ENCODE results near the gene HINFP.
"Not testable (repeated sequence)": the region's sequence is repeated elsewhere in the genome, so short reads cannot be mapped to it uniquely, and the experiment has no call there.

HINFP gene

DNA sequence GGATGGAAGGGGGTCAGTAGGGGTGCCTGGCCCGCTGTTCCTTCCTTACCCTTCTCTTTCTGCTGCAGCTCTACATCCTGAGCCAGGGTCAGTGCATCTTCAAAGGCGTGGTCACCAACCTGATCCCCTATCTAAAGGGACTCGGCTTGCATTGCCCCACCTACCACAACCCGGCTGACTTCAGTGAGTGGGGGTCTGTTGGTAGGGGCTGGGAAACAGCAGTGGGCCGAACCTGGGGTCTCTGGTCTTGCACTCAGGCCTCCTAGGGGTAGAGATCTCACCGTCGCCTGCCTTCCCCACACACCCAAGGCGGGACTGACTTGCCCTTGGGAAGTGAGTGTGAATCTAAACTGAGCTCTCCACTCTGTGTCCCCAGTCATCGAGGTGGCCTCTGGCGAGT, 35.1 kb downstream of the HINFP start:
- no peak for DNase-seq

DNA sequence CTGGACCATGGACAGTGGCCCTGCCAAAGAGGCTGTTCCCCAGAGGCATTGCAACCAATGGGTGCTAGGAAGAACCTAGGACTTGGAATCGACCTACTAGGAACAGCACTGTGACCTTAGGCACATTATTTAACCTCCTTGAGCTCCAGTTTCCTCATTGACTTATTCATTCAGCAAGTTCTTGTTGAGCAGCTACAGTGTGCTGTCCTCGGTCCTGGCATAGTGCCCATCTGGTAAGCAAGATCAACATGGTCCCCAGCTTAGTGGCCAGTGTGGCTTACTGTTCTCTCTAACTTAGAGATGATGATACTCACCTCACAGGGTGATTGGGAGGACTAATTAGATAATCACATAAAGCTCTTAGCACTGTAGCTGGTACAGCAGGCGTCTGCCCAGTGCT, 35.7 kb downstream of the HINFP start:
- DNase-seq, result no peak

- no peak for DNase-seq
Measured at GRCh38 chr11:119158467-119158866, 37.1 kb downstream of the HINFP start.

DNA sequence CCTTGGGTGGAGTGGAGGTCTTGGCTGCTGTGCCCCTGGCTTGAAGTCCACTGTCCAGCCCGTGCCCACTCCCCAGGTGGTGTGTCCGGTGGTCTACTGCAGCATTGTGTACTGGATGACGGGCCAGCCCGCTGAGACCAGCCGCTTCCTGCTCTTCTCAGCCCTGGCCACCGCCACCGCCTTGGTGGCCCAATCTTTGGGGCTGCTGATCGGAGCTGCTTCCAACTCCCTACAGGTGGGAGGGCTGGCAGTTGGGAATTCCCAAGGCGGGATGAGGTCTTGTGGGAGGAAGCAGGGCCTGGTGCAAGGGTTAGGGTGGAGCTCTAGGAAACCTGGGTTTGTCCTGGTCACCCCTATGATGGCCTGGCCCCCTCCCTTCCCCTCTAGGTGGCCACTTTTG, 38.8 kb downstream of the HINFP start:
- no peak for DNase-seq

- DNase-seq, result no peak
Measured at GRCh38 chr11:119161871-119162270, 40.5 kb downstream of the HINFP start.

DNA sequence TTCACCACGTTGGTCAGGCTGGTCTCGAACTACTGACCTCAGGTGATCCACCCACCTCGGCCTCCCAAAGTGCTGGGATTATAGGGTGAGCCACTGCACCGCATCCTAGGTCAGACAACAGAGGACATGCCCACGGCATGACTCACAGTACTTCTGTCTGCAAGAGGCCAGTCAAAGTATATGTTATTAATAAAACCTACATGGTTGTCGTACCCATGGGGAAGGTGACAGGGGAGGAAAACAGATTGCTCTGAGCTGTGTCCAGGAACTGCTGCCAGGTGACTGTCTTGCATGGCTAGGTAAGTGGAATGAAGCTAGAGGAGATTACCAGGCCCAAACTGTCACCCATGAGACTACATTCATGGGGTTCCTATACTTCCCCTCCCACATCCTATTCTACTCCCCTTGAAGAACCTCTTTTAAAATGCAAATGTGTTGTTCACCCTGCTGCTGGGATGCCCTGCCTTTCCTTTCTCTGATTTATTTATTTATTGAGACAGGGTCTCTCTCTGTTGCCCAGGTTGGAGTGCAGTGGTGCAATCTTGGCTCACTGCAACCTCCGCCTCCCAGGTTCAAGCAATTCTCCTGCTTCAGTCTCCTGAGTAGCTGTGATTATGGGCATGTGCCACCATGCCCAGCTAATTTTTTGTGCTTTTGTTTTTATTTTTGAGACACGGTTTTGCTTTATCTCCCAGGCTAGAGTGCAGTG, 45.1 kb downstream of the HINFP start:
- no peak for DNase-seq

DNA sequence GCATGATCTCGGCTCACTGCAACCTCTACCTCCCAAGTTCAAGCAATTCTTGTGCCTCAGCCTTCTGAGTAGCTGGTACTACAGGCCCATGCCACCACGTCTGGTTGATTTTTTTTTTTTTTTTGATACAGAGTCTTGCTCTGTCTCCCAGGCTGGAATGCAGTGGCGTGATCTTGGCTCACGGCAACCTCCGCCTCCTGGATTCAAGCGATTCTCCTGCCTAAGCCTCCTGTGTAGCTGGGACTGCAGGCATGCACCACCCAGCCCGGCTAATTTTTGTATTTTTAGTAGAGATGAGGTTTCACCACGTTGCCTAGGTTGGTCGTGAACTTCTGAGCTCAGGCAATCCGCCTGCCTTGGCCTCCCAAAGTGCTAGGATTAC, 45.7 kb downstream of the HINFP start:
- not testable (repeated sequence) for DNase-seq

GRCh38 chr11:119167933-119168332, 46.6 kb downstream of the HINFP start:
- DNase-seq, result no peak

- peak; percentile 58 to 70 (median 68) for DNase-seq
Measured at GRCh38 chr11:119168471-119169281, 47.3 kb downstream of the HINFP start, which contains the start of gene NLRX1. Gene NLRX1, plus strand, starts transcription at chr11:119168725. Its CDS starts 2,679 bp downstream, at chr11:119171404.

DNA sequence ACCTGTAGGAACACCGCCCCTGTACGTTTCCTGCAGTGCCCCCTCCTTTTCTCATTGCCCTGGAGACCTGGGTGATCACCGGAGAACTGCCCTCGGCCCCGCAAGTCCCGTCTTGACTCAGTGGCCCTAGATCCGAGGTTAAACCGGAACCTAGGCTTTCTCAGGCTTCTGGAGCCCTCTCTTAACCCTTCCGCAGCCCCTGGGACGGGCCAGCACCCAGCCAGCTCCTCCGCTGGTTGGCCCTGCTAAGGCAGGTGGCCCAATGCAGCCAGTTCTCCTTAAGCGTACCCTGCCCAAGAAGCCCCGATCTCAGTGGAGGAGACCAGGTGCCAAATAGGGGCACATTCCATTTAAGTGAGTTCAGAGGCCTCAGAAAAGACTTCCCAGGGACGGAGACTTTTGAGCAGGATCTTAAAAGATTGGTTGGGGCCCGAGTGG, 47.9 kb downstream of the HINFP start:
- DNase-seq, result peak in 1 of 4 experiments; percentile 34

GRCh38 chr11:119172513-119172912, 51.1 kb downstream of the HINFP start:
- DNase-seq, result no peak

GRCh38 chr11:119173453-119173852, 52.1 kb downstream of the HINFP start:
- no peak for DNase-seq

GRCh38 chr11:119175493-119176077, 54.2 kb downstream of the HINFP start:
- no peak for DNase-seq

GRCh38 chr11:119178166-119178680, 56.8 kb downstream of the HINFP start:
- DNase-seq, result no peak

- no peak for DNase-seq
Measured at GRCh38 chr11:119179342-119179741, 58.0 kb downstream of the HINFP start.

- DNase-seq, result no peak
Measured at GRCh38 chr11:119179983-119180382, 58.6 kb downstream of the HINFP start.

DNA sequence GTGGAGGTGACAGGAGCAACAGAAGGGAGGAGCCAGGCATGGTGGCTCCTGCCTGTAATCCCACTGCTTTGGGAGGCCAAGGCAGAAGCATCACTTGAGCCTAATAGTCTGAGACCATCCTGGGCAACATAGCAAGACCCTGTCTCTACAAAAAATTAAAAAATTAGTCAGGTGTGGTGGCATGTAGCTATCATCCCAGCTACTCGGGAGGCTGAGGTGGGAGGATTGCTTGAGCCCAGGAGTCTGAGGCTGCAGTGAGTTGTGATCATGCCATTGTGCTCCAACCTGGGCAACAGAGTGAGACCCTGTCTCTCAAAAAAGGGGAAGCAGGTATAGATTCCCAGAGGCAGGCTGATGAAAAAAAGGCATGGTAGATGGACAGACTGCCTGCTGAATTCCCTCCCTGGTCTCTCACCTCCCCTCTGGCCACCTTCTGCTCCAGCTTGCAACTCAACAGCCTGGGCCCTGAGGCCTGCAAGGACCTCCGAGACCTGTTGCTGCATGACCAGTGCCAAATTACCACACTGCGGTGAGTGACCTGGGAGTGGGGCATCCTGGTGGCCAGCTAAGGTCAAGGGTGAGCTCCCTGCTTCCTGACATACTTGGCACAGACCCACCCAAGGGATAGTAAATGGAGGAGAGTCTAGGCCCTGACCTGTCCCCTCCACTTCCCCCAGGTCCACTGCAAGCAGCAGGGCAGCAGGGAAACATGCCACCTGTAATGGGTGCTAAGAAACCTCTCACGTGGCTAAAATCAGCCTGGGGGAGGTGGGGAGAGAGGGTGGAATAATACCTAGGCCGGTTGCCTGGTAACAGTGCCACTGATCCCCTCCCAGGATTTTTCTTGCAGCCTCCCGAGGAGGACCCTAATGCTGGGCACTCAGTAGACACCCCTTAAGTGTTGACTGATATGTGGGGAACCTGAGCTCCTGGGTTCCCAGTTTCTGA, 59.6 kb downstream of the HINFP start:
- no peak for DNase-seq

DNA sequence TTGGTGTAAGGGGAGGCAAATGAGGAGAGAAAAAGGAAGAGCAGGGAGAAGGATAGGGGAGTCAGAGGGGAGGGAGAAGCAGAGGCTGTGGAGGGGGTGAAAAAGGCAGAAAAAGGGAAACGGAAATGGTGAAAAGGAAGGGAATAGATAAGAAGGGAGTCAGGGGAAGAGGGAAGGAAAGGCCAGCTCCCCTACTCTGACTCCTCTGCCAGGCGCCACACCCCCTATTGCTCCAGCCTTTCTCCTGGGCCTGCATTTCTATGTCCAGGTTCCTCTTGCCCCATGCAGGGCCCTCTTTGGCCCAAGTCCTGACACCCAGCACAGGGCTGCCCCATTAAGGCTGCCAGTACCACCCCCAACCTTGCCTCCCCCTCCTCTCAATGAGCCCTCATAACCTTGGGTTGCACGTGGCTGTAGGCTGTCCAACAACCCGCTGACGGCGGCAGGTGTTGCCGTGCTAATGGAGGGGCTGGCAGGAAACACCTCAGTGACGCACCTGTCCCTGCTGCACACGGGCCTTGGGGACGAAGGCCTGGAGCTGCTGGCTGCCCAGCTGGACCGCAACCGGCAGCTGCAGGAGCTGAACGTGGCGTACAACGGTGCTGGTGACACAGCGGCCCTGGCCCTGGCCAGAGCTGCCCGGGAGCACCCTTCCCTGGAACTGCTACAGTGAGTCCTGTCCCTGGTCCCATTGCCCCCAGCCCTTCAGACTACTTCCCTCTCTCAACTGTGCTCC, 60.5 kb downstream of the HINFP start:
- no peak for DNase-seq

GRCh38 chr11:119184399-119184798, 63.0 kb downstream of the HINFP start:
- DNase-seq, result not testable (repeated sequence)

Data from activated CD4-positive, CD25-positive, alpha-beta regulatory T cell (primary cell).